Measurements from ENCODE around the gene PKHD1. TPM values are rescaled to one million over a fixed set of nuclear protein-coding genes. Genes with fewer than 3 reads are reported as not detected.

The PKHD1 gene
- total and polyA plus RNA-seq, 2 of the 8 experiments (the other 6 are each of a cell fraction or from before 2014, with no cell fraction given) = 0.06 to 0.09 TPM

DNA sequence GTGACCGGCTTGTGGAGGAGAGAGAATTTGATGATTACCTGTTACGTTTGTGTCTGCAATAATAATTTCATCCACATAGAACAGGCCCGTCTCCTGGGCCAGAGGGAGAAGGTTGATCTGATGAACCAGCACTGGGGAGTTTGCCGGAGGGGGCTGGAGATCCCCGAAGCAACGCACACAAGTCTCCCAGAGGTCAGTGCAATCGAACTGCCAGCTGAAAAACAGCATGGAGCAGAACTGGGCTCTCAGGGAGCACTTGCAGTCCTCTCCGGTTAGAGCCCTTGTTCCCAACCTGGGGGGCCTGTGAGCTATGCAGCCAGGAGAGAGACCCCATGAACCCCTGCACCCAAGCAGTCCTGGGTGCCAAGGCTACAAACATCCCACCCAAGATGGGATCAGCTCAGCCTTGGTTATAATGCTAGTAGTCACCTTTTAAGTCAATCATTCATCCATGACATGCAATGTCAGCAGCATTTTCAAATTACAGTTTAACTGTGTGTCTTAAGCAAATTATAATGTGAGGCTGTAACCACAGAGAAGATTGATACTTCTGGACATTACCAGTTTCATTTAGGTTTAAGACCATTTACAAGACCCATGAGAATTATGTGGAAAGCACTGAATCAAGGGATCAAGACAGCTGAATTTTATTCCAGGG lies 34.2 kb downstream of the PKHD1 start:
- H2BK12ac ChIP-seq (ENCODE audit: low read depth, low read length) = no peak overlapping the region
- H3K27ac ChIP-seq (ENCODE audit: low read depth, low read length) = no peak overlapping the region
- no peaks in the 10 kb centered on the region for H4K20me1 ChIP-seq (replicated peaks in 1 of 2; ENCODE audit: control insufficient read depth in 1 of 2, insufficient read depth in 2 of 2, low read length in 2 of 2)
- no peaks in the 10 kb centered on the region for H3K36me3 ChIP-seq (ENCODE audit: control insufficient read depth in 2 of 4, insufficient read depth in 4 of 4, low read length in 3 of 4)
- no peak overlapping the region for H3K4ac ChIP-seq (replicated peaks; ENCODE audit: insufficient read length, low read depth, low read length)
- FAIRE-seq = no peak
- no peaks in the 10 kb centered on the region for H3K79me2 ChIP-seq (ENCODE audit: control insufficient read depth in 1 of 2, insufficient read depth in 2 of 2, low read length in 2 of 2)
- no peak overlapping the region for H4K8ac ChIP-seq (ENCODE audit: extremely low read depth, insufficient read depth, low read length)
- no peak overlapping the region for H2BK120ac ChIP-seq (replicated peaks; ENCODE audit: low read depth, low read length)
- no peak overlapping the region for H3K56ac ChIP-seq (replicated peaks; ENCODE audit: insufficient read length, low read depth, low read length)
- no peaks in the 10 kb centered on the region for H3K9me3 ChIP-seq (ENCODE audit: insufficient read depth in 2 of 2, low read depth in 1 of 2, low read length in 1 of 2)
- ChIA-PET POLR2A (ENCODE audit: partially characterized antibody) (interaction anchor here (1.3 kb wide), 1 partner anchor 9 kb away, joined by 4 read pairs; no protein-coding TSS in a partner anchor), CTCF (ENCODE audit: partially characterized antibody) (interaction anchor here (0.5 to 2.0 kb wide), 5 partner anchors 9 to 1209 kb away, joined by 3 to 5 read pairs (median 3); no protein-coding TSS in a partner anchor)
- H3K18ac ChIP-seq (ENCODE audit: extremely low read depth, low read length) = no peak overlapping the region
- no peak overlapping the region for H3K4me2 ChIP-seq (ENCODE audit: insufficient read depth in 1 of 2, low read depth in 2 of 2, low read length in 2 of 2)
- H4K5ac ChIP-seq (ENCODE audit: insufficient read length, low read depth, low read length) = no peak overlapping the region
- DNase-seq (ENCODE audit: low read depth in 1 of 2, low spot score in 2 of 2) = no peak
- no peak overlapping the region for H3K4me3 ChIP-seq (ENCODE audit: extremely low read depth in 1 of 4, insufficient read depth in 2 of 4, low read depth in 3 of 4, low read length in 4 of 4)
- no peak overlapping the region for H4K91ac ChIP-seq (replicated peaks; ENCODE audit: insufficient read length, low read length)
- H2BK5ac ChIP-seq (ENCODE audit: low read depth, low read length) = no peak overlapping the region
- H3K4me1 ChIP-seq (replicated peaks in 1 of 4; ENCODE audit: control insufficient read depth in 3 of 4, insufficient read depth in 4 of 4, low read length in 3 of 4) = no peaks in the 10 kb centered on the region; a peak in 2 of 7 replicates
- H3K79me1 ChIP-seq (ENCODE audit: low read depth, low read length) = no peaks in the 10 kb centered on the region
- no peak overlapping the region for H3K9ac ChIP-seq (replicated peaks in 1 of 4; ENCODE audit: extremely low read depth in 1 of 4, low read depth in 3 of 4, low read length in 3 of 4)
- H3K23ac ChIP-seq (ENCODE audit: insufficient read length) = no peak overlapping the region
- H2BK20ac ChIP-seq (ENCODE audit: low read length) = no peak overlapping the region
- 94% methylated on average over 8 of the region's 8 CpGs; no CpG with 5 or more reads in 1 of the 2 experiments for WGBS, 2 experiments (ENCODE audit: extremely low coverage in 1 of 2, insufficient coverage in 1 of 2, insufficient read length in 1 of 2, insufficient replicate concordance in 2 of 2, low coverage in 1 of 2, low lambda C conversion rate in 2 of 2, missing lambda C conversion rate in 1 of 2)
- no peak overlapping the region for H3K14ac ChIP-seq (ENCODE audit: insufficient read length)
- H2AFZ ChIP-seq (ENCODE audit: low read length) = no peak overlapping the region
- no peak overlapping the region for H2BK15ac ChIP-seq (ENCODE audit: low read length)
- no peak overlapping the region for H2AK5ac ChIP-seq (ENCODE audit: low read depth, low read length)
- no peaks in the 10 kb centered on the region for H3K23me2 ChIP-seq (ENCODE audit: low read depth, low read length)
- no peaks in the 10 kb centered on the region; a peak in 1 of 7 replicates for H3K27me3 ChIP-seq (replicated peaks in 1 of 4; ENCODE audit: control insufficient read depth in 3 of 4, extremely low read depth in 1 of 4, insufficient read depth in 3 of 4, low read length in 3 of 4)
- no peak for TF ChIP-seq JUND (IDR thresholded peaks at IDR 0.05; ENCODE audit: low read length)
- TF ChIP-seq, protein P1, sequence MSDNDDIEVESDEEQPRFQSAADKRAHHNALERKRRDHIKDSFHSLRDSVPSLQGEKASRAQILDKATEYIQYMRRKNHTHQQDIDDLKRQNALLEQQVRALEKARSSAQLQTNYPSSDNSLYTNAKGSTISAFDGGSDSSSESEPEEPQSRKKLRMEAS (IDR thresholded peaks at IDR 0.05) = no peak
- no peak for TF ChIP-seq POLR2AphosphoS5 (IDR thresholded peaks at IDR 0.05; ENCODE audit: low read depth, low read length)
- TF ChIP-seq SP1 (IDR thresholded peaks at IDR 0.05; ENCODE audit: low read depth, low read length) = no peak
- TF ChIP-seq KDM1A (IDR thresholded peaks at IDR 0.05; ENCODE audit: borderline replicate concordance, low read length) = no peak
- no peak for TF ChIP-seq NANOG (IDR thresholded peaks at IDR 0.05; ENCODE audit: insufficient read depth, low read depth, low read length, poor library complexity, severe bottlenecking)
- TF ChIP-seq CREB1 (IDR thresholded peaks at IDR 0.05) = no peak
- TF ChIP-seq BRCA1 (IDR thresholded peaks at IDR 0.05; ENCODE audit: low read depth, low read length) = no peak
- TF ChIP-seq SAP30 (IDR thresholded peaks at IDR 0.05; ENCODE audit: insufficient read depth, insufficient replicate concordance, low read length) = no peak
- no peak for TF ChIP-seq PHF8 (conservative IDR thresholded peaks at IDR 0.05; ENCODE audit: low read depth, low read length)
- no peak for TF ChIP-seq RNF2 (IDR thresholded peaks at IDR 0.05; ENCODE audit: borderline replicate concordance, low read depth, low read length, missing control alignments, poor library complexity, severe bottlenecking)
- no peak for TF ChIP-seq CHD1 (IDR thresholded peaks at IDR 0.05; ENCODE audit: low read depth, low read length)
- no peak for TF ChIP-seq BACH1 (IDR thresholded peaks at IDR 0.05; ENCODE audit: low read length)
- TF ChIP-seq TAF1 (IDR thresholded peaks at IDR 0.05; ENCODE audit: low read depth, low read length) = no peak

All from H1 (cell line).